Activated naive CD4-positive, alpha-beta T cell (primary cell): ENCODE results near the gene SRGAP1.
"Not testable (repeated sequence)": the region's sequence is repeated elsewhere in the genome, so short reads cannot be mapped to it uniquely, and the experiment has no call there.

Experiments used
- DNase-seq, 4 experiments: peaks; one replicate each; lab custom pipeline; 2025; lab: John Stamatoyannopoulos, UW

The SRGAP1 gene

DNA sequence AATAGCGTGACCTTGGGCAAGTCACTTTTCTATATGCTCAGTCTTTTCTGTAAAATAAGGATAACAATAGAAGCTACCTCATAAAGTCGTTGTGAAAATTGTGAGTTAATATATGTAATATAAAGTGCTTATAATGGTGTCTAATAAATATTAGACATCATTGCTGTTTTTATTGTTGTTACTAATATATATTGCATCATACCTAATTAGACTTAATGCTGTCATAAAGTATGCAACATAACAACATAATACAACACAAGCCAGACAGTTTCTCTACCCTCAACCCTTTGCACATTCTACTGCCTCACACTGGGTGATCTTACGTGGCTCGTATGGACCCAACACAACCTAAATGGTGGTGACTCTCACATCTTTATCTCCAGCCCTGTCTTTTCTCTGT lies 240.7 kb downstream of the SRGAP1 start:
- DNase-seq: no peak

GRCh38 chr12:64085996-64086395 lies 241.5 kb downstream of the SRGAP1 start:
- DNase-seq: no peak

GRCh38 chr12:64086946-64087345 lies 242.4 kb downstream of the SRGAP1 start:
- DNase-seq: no peak

- no peak for DNase-seq
Observed at GRCh38 chr12:64087761-64088160, 243.3 kb downstream of the SRGAP1 start.

- no peak for DNase-seq
Observed at GRCh38 chr12:64088431-64089349, 244.2 kb downstream of the SRGAP1 start.

GRCh38 chr12:64090047-64090446 lies 245.5 kb downstream of the SRGAP1 start:
- no peak for DNase-seq

- DNase-seq: no peak
Observed at GRCh38 chr12:64091186-64091585, 246.7 kb downstream of the SRGAP1 start.

DNA sequence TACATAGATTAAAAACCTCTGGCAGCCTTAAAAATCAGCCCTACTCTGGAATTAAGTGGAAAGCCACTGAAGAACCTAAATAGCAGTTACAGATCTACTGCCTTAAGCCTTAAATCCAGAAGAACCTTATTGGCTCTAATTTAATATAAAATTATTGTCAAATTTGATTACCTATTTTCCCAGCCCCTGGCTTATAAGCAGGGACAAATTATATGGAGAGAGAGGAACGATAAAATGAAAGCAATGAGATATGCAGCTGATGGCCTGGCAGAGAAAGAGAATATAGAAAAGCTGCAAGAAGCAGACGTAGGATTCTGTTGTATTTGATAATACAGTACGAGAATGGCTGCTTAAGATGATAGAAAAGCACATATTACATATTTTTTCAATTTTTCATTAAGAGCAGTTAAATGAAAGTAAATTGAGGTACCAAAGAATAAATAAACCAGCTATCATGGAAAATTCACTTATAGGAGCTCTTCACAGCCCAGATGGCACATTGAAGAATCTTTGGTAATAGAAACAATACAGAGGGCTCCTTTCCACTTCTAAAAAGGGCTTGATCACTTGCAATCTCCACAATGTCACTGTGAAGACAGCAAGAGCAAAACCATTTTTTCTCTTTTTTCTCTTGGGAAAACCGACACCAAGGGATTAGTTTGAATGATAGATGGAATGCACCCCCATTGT lies 248.2 kb downstream of the SRGAP1 start:
- no peak for DNase-seq

DNA sequence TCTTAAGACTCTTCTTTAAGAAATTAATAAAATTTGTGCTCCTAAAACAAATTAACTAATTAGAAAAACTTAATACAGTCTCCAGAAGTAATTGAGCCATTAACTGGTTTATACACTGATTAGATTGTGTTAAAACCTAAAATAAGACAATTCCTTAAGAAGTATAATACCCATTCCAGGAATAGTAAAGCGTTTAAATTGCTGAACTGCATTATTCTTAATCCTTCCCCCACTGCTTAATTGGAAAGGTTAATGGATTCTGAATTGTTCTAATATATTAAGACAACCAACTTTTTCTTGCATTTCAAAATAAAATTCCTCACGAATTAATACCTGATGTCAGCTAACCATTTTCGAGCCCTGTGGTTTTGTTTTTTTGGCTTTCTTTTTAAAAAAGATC lies 249.2 kb downstream of the SRGAP1 start:
- no peak for DNase-seq

DNA sequence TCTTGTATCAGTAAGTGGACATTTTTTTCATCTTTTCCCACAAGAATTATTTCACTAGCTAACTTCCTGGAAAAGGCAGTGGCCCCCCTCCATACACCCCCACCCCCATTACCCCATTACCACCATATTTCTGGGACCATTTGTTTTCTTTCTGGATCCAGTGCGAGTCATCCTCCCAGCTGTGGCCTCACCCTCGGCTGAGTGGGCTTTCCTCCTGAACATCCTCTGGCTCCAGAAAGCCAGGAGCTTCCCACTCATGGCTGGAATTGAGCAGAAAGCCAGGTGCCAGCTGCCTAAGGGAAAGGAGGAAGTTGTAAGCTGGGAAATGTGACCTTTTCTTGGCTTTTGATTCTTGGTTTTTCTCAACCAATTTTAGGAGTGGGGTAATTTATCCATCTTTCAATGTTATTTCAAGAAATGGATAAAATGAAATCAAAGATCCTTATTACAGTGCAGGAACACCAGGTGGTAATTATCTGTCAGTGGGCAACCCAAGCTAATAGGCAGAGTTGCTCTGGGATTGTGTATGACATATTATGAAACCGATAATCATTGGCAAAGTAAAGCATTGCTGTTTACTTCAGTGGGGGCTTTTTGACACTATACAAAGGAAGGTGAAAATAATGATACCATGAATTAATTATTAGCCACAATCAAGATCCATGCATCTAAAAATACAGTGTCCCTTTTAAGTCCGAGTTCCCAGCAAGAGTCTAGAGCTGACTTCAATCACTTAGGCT lies 253.0 kb downstream of the SRGAP1 start:
- no peak for DNase-seq

DNA sequence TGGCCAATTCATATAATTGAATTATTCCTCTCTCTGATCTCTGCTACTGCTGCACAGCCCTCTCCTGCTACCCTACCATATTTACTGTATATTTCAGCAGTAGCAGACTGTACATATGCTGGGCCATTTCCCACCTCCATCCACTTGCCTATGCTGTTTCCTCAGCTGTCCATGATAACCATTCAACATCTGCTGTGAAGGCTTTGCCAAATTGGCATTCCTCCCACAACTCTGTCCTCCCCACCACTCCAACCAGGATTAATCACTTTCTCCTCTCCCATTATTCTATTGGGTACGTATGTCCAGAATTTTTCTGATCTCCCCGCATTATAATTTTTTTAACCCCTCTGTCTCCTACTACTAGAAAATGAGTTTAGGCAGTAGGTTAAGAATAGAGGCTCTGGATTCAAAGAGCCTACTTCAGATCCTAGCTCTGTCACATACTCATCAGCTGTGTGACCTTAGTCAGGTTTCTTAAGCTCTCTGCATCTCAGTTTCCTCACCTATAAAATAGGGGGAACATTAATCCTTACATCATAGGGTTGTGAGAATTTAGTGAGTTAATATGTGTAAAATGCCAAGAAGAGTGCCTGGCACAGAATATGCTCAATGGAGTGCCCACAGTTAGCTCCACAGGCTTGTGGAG lies 254.3 kb downstream of the SRGAP1 start:
- no peak for DNase-seq

DNA sequence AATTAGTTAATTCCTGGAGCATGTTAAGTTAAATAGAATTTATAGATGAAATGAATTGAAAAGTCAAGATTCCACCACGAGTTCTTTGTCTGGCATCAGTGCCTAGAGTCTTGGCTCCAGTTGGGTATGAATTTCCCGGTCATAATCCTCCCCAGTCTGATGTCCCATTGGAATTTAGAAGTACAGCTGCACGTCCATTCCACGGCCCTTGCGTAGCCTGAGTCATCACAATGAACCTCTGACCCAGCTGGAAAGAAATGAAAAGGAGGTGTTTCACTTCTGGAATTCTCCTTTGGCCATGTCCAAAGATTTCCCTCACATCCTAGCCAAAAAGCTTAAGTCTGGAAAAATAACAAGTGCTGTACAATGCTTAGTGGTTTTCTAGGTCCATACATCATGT lies 254.9 kb downstream of the SRGAP1 start:
- no peak for DNase-seq

DNA sequence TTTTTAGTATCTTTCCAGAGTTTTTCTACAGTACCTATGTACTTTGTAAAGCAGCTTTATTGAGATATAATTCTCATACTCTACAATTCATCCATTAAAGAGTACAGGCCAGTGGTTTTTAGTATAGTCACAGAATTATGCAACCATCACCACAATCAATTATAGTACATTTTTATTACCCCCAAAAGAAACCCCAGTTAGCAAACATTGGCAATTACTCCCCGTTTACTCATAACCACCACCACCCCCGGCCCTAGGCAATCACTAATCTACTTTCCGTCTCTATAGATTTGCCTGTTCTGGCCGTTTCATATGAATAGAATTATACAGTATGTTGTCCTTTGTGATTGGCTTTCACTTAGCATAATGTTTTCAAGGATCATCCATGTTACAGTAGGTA lies 257.8 kb downstream of the SRGAP1 start:
- no peak for DNase-seq

DNA sequence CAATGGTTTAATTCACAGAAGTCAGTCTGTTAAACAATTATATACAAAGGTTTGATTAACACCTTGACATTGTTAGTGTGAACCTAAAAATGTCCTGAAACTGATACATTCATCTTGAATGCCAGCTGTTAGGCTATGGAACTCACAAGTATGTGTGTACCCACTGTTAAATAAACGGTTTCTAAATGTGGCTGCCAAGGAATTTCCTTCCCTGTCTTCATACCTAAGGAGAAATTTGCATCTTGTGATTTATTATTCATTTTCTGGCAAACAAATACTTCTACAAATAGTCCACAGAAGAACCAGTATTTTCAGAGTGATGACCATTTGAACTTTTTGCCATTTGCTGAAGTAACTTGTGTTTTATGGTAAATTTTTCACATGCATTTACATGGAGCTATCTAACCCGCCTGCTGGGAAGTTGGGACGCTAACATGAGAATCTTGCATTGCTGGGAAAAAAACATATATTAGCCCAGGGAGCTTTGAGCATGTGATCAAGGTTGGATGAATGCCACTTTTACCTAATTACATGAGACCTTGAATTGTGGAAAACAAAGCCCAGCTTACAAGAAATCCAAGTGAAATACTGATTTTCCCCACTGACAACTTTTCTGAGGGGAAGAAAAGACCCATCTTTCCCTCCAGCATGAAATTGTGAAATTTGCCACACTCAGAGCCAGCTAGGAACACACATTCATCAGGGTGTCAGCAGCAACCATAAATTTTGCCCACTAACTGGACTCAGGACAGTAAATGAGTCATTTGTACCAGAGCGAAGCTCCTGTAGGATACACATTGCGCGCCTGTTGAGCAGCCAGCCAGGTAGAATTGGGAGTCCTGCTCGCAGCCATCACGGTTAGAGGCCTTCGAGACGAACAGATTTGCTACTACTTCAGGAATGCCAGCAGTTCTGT lies 259.6 kb downstream of the SRGAP1 start:
- no peak for DNase-seq

DNA sequence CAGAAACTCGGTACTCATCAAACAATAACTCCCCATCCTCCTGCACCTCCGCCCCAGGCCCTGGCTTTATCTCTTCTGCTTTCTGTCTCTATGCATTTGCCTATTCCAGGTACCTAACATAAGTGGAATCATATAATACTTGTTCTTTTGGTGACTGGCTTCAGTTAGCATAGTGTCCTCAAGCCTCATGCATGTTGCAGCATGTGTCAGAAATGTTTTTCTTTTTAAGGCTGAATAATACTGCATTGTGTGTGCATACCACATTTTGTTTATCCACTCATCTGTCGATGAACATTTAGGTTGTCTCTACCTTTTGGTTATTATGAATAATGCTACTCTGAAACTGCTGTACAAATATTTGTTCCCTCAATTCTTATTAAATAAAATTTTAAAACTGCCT lies 260.5 kb downstream of the SRGAP1 start:
- DNase-seq: no peak

DNA sequence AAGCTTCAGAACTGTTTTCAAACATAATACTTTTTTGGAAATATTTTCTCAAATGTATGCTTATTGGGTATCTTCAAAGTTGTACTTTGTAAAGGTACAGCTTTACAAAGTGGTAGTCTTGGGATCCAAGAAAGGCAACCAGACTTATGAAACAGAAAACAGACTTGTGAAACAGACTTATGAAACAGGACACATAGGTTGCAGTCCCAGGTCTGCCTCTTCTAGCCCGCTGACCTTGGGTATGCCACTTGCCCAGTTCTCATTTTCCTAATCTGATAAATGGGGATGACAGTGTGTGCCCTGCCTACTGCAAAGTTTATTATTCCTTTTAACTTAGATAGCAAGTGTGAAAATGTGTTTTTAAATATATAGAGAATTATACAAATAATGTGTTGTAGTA lies 263.3 kb downstream of the SRGAP1 start:
- DNase-seq: no peak

DNA sequence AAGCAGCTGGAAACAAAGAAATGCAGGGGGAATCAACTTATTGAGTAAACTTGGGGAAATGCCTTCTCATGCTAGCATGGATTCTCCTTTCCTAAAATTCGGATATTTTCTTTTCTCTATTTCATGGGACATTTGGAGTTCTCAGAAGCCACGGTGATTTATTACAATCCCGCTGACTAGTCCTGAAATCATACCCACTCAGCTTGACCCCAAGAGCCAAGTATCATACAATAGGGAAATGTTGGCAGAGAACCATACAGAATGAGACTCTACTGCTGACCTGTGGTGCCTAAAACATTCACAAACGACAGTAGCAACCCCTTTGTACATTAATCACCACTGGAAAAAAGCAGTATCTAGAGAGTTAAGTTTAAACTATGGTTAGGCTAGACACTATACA lies 265.2 kb downstream of the SRGAP1 start:
- DNase-seq: no peak

- no peak for DNase-seq
Observed at GRCh38 chr12:64110864-64111263, 266.4 kb downstream of the SRGAP1 start.

GRCh38 chr12:64116969-64117368 lies 272.5 kb downstream of the SRGAP1 start:
- DNase-seq: no peak

- no peak for DNase-seq
Observed at GRCh38 chr12:64120568-64120967, 276.1 kb downstream of the SRGAP1 start.

- not testable (repeated sequence) for DNase-seq
Observed at GRCh38 chr12:64121086-64121485, 276.6 kb downstream of the SRGAP1 start.
